Ecto neural progenitor cell (in vitro differentiated cells): ENCODE measurements around the gene LUZP2.

Source experiments
- DNase-seq: peaks from one replicate; pipeline ENCODE4 v3.0.0-alpha.2; 2018; ENCODE audit warnings: low spot score

Gene LUZP2

DNA sequence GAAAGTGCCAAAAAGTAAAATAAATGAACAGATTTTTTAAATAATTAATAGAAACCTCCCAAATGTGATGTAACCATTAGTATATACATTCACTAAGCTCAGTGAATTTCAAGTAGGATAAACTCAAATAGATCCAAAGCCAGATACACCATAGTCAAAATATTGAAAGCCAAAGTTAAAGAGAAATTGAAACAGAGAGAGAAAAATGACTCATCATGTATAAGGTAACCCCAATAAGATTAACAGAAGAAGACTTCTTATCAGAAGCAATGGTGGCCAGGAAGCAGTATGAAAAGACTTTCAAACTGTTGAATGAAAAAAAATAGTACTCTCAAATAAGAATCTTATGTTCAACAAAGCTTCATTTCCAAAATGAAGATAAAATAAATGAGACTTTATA is 70.5 kb downstream of the LUZP2 start:
- DNase-seq = no peak

DNA sequence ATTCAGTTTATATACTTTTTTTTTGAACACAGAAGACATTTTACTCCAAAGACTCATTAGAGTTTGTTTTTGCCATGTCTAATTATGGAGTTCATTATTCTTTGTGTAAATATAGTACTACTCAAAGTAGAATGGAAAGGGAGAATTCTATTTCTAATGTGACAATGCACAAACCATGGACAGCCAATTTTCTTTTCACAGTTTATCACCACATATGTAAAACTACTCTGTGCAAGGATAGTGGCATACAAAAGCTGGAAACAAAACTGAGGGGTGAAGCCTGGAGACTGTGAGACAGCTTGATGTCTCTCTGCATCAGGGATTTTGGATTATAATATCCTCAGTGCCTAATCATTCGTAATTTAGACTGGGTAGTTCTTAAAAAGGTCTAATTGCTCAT is 75.5 kb downstream of the LUZP2 start:
- DNase-seq = no peak

DNA sequence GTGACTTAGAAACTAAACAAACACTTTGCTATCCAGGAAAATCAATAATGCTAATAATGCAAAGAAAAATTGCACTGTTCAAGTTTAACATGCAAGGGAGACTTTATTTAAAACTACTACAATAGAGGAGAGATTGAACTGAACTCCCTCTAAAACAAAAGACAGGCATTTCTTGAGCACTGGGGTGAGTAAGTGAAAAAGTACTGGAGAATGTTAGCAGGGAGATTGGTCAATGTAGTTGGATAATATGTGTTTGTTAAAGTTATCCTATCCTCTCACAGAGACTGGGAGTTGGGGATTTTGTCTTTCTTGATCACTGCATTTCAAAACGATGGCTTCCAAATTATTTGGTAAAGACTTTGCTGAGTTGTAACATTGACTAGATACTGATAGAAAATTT is 77.6 kb downstream of the LUZP2 start:
- no peak for DNase-seq

DNA sequence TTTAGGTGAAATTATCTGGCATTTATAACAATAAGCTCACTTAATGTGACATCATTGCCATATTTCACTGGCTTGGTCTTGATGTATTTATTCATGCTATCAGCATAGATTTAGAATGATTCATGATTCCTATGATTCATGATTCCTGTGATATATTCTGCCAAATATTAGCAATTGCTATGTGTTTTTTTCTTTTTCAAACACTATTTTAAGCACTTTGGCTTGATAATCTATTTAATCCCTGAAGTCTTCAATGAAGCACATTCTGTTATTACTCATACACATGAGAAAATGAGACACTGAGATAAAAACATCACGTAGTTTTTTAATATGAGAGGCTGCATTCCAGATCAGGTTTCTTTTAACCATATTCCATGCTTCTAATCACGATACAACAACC is 78.5 kb downstream of the LUZP2 start:
- DNase-seq = no peak

DNA sequence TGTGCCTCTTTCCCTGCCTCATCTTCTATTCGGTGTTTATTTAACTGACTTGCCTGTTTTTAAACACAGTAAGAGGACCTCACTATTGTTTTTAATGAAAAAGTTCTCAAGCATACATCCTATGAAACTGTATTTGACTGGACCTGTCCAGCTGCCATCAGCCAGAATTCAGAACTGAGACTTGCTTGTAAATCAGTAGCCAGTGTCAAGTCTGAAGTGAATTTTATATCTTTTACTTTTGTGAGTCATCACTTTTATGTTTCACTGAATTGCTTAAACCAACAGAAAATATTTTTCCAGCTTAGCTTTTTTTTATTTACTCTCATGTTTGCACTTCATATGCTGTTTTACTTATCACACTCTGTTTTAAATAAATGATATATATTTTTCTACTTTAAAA is 88.3 kb downstream of the LUZP2 start:
- no peak for DNase-seq

DNA sequence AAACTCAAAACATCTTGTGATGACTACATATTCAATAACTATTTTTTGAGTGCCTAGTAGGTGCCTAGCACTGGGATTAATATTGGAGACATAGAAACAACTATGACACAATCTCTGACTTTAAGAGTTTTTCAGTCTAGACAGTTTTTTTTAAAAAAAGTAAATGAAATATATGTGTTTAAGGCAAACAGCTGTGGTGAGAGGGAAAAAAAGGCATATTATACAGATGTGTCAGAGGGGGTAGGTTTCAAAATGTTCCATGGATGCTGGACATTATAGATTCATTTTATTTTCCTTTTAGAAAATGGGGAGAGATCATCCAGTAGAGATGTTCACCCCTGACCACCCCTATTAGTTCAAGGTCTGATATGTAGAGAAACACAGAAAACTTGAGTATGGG is 90.8 kb downstream of the LUZP2 start:
- DNase-seq = no peak

DNA sequence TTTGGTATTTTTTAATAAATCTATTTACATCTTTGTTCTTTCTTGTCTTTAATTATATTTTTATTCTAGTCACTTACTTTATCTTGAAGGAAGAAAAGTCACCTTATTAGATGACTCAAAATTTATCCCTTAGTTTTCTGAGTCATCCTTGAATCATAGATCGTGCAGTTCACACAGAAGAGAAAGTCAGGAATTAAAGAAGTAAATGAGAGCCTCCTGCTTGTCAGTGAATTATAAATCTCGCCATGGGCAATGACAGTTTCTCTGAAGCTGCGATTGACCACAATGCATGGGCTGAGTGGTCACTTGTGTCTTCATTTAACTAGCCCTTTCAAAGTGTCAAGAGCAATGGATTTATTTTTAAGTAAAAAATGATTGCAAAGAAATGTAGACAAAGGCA is 91.2 kb downstream of the LUZP2 start:
- DNase-seq = no peak

DNA sequence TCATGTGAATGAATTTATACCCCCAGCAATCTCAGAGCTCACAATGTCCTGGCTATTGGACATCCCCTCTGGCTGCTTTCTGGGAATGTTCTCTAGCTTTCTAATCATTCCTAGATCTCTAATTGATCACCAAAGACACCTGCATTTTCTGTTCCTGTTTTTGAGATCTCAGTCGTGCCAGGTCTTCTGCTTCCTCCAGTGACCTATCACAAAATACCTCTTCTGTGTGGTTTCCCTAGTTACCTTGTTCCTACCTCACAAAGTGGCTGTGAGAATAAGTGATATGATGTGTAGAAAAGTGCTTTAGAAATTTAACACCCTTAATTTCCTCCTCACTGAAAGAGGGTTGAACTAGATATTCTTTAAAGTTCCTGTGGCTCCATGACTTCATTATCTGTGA is 92.2 kb downstream of the LUZP2 start:
- DNase-seq = no peak

DNA sequence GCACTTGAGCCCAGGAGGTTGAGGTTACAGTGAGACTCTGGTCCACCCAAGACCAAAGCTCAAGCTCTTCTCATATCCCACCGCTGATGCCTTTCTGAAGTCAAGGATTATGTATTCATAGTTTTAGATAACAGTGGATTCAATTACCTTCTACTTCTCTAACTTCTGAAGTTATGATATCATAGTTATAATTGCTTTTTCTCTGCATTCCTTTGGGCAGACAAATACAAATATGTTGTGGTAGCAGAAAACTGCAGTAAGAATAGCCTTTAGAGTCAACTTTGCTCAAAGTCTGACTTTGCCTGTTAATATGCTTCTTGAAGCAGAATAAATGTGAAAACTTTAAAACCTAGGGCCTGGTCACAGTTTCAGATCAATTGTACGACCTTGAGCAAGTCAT is 94.4 kb downstream of the LUZP2 start:
- no peak for DNase-seq

DNA sequence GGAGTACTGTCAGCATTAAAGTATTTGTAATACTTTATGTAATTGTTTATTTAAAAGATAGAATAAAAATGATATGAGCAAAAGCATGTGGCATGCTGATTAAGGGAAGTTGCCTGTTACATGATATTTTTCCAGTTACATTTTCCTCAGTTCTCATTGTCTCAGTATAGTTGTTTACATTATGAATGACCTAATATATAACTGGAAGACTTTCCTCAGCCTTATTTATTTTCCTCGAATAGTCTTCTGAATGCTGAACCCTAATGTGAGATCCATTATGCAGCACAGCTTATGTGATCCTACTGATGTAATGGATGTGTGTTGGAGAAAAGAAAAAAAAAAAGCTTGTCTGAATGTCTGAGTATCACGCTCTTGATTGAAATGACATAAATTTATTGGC is 95.5 kb downstream of the LUZP2 start:
- DNase-seq = no peak

DNA sequence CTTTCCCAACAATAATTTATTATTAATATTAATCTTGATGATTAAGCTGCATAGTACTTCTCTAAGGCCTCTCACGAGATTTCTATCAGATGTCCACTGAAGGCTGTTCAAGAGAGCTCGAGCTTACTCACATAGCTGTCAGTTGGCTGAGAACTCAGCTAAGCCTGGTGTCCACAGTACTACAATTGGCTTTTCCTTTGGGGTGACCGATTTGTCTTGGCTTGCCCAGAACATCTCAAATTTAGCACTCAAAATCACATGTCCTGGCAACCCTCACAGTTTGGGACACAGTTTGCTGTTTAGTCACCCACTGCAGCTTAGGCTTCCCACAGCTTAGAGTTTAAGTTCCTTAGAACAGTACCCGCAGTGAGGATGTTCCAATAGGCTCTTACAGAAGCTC is 96.5 kb downstream of the LUZP2 start:
- no peak for DNase-seq

DNA sequence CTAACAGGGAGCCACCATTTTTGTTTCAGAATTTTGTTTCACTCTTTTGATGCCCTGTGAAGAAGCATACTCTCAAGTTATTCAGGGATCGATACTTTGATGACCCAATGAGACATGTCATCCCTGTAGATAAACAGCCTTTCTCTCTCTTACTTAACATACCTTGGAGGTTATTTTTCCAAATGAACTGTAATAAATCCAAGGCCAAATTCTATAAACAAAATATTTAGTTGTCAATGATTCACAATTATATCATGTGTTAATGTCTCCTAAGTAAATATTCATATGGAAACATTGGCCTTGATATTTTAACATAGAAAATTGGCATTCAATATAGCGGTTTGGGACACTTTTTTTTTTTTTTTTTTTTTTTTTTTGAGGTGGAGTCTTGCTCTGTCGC is 97.5 kb downstream of the LUZP2 start:
- DNase-seq = no peak

DNA sequence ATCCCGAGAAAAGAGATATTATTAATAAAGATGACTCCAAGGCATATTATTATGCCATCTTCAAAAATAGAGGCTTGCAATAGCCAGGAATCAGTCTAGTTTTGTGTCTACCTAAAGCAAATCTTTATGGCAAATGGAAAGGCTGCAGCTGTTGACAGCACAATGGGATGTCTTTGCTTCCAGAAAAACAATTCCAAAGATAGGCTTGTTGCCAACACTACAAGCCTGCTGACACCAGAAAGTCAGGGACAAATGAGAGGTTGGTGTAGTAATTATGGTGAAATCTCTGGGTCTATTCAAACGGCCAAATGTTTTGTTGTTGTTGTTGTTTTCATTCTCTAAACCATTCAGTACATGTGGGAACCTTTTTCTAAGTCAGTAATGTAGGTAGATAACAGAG is 101.8 kb downstream of the LUZP2 start:
- no peak for DNase-seq

DNA sequence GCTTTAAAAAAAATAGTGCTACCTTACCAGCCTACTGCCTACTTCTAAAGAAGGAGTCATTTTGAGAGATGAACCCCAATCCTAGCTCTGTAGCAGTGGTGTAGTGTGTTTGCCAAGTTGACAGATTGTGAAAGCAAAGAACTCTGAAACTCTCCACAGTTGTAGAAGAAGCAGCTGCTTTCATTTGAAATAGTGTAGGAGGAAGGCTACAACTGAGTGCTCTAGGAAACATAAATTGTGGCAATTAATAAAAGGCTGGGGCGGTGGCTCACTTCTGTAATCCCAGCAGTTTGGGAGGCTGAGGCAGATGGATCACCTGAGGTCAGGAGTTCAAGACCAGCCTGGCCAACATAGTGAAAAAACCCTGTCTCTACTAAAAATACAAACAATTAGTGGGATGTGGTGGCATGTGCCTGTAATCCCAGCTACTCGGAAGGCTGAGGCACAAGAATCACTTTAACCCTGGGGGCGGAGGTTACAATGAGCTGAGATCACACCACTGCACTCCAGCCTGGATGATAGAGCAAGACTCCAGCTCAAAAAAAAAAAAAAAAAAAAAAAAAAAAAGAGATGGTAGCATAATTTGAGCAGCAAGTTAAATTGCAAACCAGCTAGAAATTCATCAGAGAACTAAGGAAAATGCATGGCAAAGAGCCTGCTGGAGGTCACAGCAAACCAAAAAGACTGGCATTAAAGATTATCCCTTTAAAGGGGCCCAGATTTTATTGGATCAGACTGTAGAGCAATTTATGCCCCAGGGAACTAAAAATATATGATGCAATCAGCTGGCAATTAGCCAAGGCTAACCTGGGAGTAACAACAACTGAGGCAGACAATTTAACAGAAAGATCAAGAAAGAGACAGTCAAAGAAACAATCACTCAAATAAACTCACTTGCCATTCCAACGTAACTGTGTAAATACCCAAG is 112.6 kb downstream of the LUZP2 start:
- DNase-seq = no peak

DNA sequence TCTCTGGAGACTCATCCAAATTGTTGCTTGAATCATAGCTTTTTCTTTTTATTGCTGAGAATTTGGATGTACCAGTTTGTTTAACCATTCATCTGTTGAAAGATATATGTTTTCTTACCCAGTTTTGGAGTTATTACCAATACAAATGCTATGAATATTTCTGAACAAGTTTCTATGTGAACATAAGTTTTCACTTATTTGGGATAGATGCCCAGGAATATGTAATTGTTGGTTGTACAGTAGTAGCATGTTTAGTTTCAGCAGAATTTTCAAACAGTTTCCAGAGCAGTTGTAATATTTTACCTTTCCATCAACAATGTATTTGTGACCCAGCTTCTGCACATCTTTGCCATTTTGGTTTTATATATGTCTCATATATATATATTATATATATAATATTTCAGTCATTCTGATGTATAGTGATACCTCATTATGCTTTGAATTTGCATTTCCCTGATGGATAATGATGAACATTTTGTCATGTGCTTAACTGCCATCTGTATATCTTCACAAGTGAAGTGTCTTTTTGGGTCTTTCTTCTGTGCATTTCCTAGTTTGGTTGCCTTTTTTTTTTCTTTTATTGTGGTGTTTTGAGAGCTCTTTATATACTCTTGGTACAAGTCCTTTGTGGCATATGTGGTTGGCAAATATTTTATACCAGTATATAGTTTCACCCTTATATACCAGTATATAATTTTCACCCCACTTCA is 118.8 kb downstream of the LUZP2 start:
- DNase-seq = no peak

DNA sequence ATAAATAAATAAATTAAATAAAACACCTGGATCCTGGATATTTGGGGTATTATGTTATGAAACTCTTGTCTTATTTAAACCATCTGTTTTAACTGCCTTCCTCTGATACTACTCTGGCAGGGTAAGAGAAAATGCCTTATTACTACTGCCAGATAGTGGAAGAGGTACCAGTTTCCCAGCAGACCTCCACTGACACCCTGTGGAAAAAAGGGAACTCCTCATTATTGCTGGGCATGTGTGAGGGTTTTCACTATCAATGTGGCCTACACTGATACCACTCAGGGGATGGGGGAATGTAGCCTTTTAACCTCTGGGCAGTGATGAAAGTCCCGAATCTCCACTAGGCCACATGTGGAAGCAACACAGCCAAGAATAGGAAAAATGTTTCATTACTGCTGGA is 121.0 kb downstream of the LUZP2 start:
- no peak for DNase-seq

DNA sequence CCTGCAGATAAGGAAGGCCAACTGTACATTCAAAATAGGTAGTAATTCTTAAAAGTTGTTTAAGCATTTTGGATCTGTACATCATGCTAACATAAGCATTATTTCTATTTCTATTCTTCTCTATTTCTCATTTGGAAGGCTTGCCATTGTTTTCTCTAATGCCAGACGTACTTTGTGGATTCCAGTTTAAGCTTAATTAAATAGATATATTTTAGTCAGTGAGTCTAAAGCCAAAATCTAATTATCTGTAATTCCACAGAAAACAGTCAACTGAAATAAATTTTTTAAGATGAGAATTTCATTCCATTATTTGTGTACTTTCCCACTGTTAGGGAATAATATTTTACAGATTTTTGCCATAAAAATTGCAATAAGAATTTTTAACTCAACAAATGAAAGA is 123.0 kb downstream of the LUZP2 start:
- DNase-seq = no peak

DNA sequence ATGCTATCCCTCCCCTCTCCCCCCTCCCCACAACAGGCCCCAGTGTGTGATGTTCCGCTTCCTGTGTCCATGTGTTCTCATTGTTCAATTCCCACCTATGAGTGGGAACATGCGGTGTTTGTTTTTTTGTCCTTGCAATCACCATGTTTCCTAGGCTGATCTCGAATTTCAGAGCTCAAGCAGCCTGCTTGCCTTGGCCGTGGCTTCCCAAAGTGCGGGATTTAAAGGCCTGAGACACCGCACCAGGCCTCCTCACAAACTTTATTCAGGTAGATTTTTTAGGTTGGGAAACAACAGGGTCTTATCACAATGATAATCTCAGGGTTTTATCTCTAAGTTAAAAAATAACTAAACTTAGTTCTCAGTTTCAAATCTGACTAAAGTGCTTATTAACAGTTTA is 125.4 kb downstream of the LUZP2 start:
- DNase-seq = no peak

DNA sequence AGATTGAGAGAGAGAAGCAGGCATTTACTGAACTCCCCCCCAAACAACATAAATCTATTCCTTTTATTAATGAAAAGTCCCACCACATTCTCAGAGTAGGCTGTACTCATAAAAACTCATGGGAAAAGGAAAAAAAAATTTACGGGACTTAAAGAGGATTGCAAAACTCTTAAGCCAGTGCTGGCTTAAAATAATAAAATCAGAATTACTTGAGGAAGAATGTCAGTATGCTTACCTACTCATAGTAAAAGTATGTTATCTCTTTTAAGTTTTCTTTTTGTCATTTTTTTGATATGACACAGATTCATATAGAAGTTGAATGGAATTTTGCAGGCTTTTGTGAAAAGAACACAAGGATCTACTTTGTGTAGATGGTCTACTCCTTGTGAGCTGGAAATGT is 126.3 kb downstream of the LUZP2 start:
- DNase-seq = no peak

DNA sequence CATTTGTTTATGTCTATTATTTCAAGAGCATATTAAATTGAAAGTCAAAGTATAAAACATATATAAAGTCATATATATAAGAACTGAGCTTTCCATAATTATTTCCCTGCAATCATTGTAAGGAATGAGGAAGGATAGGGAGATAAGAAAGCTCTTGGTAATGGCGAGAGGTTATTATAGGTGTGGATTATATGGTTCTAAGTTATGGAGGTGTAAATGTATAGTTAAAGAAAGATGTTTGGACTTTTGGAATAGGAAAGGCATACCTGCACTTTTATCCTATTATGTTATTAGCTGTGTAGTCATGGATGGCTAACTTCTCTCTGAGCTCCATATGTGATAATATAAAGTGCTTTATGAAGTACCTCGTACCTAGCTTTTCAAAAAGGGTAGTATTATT is 127.6 kb downstream of the LUZP2 start:
- no peak for DNase-seq

DNA sequence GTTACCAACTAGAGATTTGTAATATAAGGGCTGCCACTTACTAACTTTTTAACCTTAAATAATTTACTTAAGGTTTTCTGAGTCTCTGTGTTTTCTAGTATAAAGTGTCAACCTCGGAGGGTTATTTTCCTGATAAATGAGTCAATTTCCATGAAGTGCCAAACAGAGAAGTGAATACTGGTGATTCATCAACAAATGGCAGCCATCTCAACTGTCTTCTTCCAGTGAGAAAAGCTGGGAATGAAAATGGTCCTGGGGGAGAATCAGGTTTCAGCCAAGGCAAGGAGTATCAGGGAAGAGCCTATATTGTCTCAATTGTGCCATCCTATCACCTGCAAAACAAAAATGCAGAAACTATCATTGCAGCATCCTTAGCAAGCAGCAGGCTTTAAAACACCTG is 129.1 kb downstream of the LUZP2 start:
- DNase-seq = no peak

DNA sequence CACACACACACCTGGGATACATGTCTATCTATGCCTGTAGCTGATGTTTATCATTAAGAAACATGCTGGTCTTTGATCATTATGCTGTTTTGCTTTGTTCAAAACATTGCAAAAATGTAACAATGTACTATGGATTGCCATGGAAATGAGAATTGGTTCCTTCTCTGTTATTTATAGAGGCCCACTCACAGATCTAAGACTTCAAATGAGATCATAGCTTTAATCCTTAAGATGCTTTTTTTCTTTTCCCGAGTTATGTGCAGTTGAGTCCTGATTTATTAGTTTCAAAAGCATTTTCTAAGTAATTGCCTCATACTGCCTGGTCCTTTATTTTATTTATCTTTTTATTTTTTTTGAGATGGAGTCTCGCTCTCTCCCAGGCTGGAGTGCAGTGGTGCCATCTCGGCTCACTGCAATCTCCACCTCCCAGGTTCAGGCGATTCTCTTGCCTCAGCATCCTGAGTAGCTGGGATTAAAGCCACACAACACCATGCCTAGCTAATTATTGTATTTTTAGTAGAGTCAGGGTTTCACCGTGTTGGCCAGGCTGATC is 131.4 kb downstream of the LUZP2 start:
- no peak for DNase-seq

DNA sequence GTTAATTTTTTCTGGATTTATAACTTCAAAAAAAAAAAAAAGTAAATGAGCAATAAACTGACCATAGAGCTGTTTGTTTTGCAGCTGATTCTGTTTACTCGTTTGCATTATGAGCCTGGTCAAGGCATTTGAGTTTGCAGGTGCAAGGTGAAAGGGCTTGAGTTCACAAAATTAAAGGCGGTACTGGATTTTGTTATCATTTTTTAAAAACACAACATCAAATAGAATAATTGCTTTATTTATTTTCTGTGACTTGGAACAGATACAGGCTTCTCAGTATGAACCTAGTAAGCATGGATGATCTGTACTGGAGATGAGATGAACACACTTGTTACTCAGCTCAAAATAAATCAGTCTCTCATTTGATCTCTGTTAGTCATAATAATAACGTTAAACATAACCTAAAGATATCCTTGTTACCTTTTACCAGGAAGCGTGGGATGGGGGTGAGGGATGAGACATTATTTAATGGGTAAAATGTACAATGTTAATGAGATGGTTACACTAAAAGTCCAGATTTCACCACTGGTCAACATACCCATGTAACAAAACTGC is 137.8 kb downstream of the LUZP2 start:
- no peak for DNase-seq
